HTR-8/SVneo (cell line): ENCODE measurements around the gene SDHC.
"Not testable (repeated sequence)": the region's sequence is repeated elsewhere in the genome, so short reads cannot be mapped to it uniquely, and the experiment has no call there.

Source experiments
- DNase-seq: peaks from one replicate; pipeline ENCODE4 v3.0.0; 2011; ENCODE audit warnings: low spot score, mixed read lengths; ENCODE audit not compliant: insufficient read length
- FAIRE-seq: peaks from 2 replicates; lab custom pipeline; 2011; peaks lifted over from hg19 to GRCh38; lab: Jason Lieb, UNC

The SDHC gene

DNA sequence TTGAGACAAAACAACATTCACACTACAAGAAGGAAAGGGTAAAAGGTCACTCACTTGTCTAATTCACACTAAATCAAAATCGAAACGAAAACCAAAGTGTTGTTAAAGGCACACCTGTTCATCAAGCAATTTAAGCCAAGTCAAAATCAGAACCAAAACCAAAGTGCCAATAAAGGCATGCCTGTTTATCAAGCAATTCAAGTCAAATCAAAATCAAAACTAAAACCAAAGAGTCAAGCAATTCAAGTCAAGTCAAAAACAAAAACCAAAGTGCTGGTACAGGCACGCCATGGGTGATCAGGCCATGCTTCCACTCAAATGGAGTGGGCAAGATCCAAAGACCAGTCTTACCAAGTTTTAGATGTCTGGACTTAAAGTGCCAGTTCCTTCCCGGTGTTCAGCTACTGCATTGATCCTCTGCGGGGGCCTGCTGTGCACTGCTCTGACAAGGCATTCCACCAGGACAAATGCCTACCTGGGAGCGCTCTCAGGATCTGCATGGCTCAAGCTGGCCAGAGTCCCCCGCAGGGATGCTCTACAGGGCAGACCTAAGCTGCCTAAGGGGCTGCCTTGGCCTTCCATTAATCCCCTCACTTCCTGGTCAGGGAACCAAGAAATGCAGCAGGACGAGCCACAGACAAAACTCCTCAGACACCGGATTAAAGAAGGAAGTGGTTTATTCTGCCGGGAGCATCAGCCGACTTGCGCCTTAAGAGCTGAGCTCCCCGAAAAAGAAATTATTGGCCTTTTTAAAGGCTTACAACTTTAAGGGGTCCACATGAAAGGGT lies 95.9 kb downstream of the SDHC start:
- FAIRE-seq, DNase-seq: not testable (repeated sequence)

DNA sequence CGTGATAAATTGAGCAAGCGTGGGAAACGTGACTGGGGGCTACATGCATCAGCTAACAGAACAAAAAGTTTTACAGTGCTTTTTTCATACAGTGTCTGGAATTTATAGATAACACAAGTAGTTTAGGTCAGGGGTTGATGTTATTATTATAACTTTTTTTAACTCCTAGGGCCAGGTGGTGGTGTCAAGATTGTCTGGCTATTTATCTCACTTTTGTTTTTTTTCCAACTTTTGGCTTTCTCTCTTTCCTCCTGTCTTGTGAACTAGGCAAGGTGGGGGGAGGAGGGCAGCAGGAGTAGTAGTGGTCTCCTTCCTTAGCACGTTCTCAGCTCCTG lies 96.4 kb downstream of the SDHC start:
- DNase-seq, FAIRE-seq: not testable (repeated sequence)
